ENCODE results near the gene SSX2. TPM values are rescaled to one million over a fixed set of nuclear protein-coding genes. Genes with fewer than 3 reads are reported as not detected.
"Not testable (repeated sequence)": the region's sequence is repeated elsewhere in the genome, so short reads cannot be mapped to it uniquely, and the experiment has no call there.

The SSX2 gene, protein sequence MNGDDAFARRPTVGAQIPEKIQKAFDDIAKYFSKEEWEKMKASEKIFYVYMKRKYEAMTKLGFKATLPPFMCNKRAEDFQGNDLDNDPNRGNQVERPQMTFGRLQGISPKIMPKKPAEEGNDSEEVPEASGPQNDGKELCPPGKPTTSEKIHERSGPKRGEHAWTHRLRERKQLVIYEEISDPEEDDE
- not detected in 2 replicates for total RNA-seq

DNA sequence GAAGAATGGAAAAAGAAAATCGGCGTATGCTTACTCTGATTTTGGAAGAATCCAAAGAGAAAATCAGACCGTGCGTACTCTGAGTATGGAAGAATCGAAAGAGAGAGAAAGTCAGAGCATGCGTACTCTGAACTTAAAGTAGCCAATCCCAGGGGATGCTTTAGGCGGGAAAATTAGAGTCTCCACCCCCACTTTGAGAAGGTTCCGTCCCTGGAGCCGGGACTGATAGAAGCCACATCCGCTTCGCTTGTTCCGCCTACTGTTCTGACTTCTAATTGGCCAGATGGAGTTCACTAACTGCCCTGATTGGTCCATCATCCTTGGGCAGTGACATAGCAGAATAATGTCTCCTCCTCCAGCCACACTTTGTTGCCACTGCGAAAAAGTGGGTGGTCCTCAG, at the start of gene SSX2:
SSX2 (minus strand) TSS at position 101 of the 400 bp plus-strand sequence. CDS start 1,429 bp downstream, outside the sequence.
- not testable (repeated sequence) for DNase-seq (ENCODE audit: low read depth in 2 of 2)

DNA sequence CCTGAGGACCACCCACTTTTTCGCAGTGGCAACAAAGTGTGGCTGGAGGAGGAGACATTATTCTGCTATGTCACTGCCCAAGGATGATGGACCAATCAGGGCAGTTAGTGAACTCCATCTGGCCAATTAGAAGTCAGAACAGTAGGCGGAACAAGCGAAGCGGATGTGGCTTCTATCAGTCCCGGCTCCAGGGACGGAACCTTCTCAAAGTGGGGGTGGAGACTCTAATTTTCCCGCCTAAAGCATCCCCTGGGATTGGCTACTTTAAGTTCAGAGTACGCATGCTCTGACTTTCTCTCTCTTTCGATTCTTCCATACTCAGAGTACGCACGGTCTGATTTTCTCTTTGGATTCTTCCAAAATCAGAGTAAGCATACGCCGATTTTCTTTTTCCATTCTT, 44.0 kb upstream of the SSX2 start, which contains the start of gene SSX2B:
SSX2B (plus strand) TSS at position 301 of the 400 bp plus-strand sequence. CDS start 1,429 bp downstream, outside the sequence.
- DNase-seq (ENCODE audit: low read depth in 2 of 2) = not testable (repeated sequence)

DNA sequence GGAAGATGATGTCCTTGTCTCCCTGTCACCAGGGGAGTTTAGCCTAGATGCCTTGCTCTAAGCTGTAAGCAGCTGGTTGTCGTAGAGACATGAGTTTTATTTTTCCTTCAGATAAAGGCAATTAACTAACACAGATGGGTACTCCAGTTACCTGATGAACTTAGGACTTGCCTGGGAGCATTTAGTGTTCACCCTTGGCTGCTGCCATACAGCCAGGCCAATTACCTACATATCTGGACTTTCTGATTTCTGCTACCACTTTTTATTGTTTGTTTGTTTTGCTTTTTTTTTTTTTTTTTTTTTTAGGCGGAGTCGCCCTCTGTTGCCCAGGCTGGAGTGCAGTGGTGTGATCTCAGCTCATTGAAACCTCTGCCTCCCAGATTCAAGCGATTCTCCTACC, 14.9 kb downstream of the SSX2 start:
- DNase-seq (ENCODE audit: low read depth in 2 of 2) = not testable (repeated sequence)

DNA sequence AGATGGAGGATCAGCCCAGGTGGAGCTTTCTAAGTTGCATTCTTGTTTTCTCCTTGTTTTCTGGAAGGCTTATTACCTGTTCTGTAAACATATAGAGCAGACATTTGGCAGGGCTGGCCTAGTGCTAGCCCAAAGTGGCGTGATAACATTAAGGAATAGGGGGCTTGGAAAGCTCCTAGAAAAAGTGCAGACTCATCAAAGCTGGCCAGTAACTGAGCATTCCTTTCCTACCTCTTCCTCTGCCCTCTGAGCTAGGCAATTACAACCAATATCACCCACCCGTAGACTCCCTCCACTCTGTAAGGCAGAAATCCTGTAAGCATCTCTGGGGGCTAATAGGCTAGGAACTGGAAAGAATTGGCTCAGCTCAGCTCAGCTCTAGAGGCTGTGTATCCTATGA, 44.8 kb downstream of the SSX2 start:
- DNase-seq (ENCODE audit: low read depth in 2 of 2) = not testable (repeated sequence)

DNA sequence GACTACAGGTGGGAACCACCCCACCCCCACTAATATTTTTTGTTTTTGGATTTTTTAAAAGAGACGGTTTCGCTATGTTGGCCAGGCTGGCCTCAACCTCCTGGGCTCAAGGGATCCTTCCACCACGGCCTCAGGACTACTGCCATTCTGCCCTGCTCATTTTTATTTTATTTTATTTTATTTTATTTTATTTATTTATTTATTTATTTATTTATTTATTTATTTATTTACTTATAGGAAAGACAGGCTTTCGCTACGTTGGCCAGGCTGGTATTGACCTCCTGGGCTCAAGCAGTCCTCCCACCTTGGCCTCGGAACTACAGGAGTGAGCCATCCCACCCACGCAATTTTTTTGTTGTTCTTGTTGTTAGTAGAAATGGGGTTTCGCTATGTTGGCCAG, 51.5 kb downstream of the SSX2 start:
- DNase-seq (ENCODE audit: low read depth in 2 of 2) = not testable (repeated sequence)

DNA sequence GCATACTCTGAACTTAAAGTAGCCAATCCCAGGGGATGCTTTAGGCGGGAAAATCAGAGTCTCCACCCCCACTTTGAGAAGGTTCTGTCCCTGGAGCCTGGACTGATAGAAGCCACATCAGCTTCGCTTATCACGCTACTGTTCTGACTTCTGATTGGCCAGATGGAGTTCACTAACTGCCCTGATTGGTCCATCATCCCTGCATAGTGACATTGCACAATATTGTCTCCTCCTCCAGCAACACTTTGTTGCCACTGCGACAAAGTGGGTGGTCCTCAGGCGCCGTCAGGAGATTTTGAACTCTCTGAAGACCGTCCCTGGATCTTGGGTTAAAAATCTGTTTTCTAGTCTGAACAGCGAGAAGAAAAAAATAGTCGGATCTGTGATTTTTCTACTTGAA, 52.2 kb downstream of the SSX2 start, which contains the start of gene SSX7:
SSX7 (minus strand) TSS at position 101 of the 400 bp plus-strand sequence. CDS start 1,428 bp downstream, outside the sequence.
- not testable (repeated sequence) for DNase-seq (ENCODE audit: low read depth in 2 of 2)

DNA sequence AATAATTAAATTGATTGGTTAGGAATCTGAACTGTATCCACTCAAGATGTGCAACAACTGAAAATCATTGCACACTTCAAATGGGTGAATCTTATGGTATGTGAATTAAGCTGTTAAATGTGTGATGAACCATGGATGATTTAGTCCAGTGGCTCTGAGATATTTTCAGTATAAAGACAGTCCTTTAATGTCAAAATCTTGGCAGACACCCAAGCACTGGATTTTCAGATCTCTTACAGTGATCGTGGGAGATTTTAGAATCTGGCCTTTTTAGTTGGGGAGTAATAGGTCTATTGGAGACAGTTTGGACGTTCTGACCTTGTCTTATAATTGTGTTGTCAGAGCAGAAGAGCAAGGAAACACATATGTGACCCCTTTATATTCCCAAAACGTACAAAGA, 56.3 kb downstream of the SSX2 start:
- not testable (repeated sequence) for DNase-seq (ENCODE audit: low read depth in 2 of 2)

DNA sequence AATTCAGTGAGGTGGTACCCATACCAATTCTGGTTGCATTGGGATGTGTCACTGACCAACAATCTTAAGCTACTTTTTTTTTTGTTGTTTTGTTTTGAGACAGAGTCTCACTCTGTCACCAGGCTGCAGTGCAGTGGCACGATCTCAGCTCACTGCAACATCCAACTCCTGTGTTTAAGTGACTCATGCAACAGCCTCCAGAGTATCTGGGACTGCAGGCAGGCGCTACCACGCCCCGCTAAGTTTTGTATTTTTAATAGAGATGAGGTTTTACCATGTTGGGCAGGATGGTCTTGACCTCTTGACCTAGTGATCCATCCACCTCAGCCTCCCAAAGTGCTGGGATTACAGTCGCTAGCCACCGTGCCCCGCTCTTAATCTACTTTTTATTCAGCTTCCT, 58.0 kb downstream of the SSX2 start:
- DNase-seq (ENCODE audit: low read depth in 2 of 2) = not testable (repeated sequence)

Other genes with a start within 250 kb of the SSX2 start
- not detected in 2 replicates for gene XAGE1A, start 211.4 kb downstream of the SSX2 start, total RNA-seq
- not detected in 2 replicates for gene XAGE1B, start 190.1 kb downstream of the SSX2 start, total RNA-seq
- not detected in 2 replicates for gene SSX7, start 52.3 kb downstream of the SSX2 start, total RNA-seq
- not detected in 2 replicates for gene SSX2B, start 44.1 kb upstream of the SSX2 start, total RNA-seq
- gene SPANXN5, start 90.2 kb upstream of the SSX2 start, total RNA-seq = not detected in 2 replicates
- gene XAGE5, start 104.1 kb upstream of the SSX2 start, total RNA-seq = not detected in 2 replicates
- not detected in 2 replicates for gene XAGE3, start 160.9 kb upstream of the SSX2 start, total RNA-seq
- 4.6 and 6.0 TPM in 2 replicates for gene FAM156B, start 190.2 kb upstream of the SSX2 start, total RNA-seq